Endothelial cell of umbilical vein (primary cell): Measurements from ENCODE around the gene SWI5. TPM values are rescaled to one million over a fixed set of nuclear protein-coding genes. Genes with fewer than 3 reads are reported as not detected.

ENCODE experiments used
- BruUV-seq: library from RNA; stranded (reverse); fragments of 400-500 nt; replicated peaks from 2 replicates; lab custom pipeline; 2021; lab: Mats Ljungman, UMichigan
- CTCF ChIA-PET: fragments of 300-600, 350-600 bp; sonication (Branson Sonifier 250); formaldehyde crosslinking; loops from one replicate; lab custom pipeline; 2021; ENCODE audit warnings: antibody characterized with exemption, inconsistent platforms; lab: Charles Lee
- POLR2A ChIA-PET: fragments of 300-600, 350-600 bp; sonication (Branson Sonifier 250); formaldehyde crosslinking; loops from one replicate; lab custom pipeline; 2021; ENCODE audit warnings: antibody characterized with exemption, inconsistent platforms; lab: Charles Lee
- DNase-seq: peaks from one replicate; pipeline ENCODE4 v3.0.0-alpha.2; 2011; ENCODE audit warnings: low read depth, low spot score
- FAIRE-seq: peaks from 2 replicates; lab custom pipeline; 2011; peaks lifted over from hg19 to GRCh38; lab: Jason Lieb, UNC
- H2AFZ ChIP-seq: 2 replicates; pipeline ENCODE4 v1.6.0; 2012; ENCODE audit warnings: low read depth, low read length, control low read depth, inconsistent platforms
- H3K27ac ChIP-seq: 2 replicates; pipeline ENCODE4 v1.5.1; 2011; ENCODE audit warnings: low read depth, mild to moderate bottlenecking, control low read depth, low read length, moderate library complexity; ENCODE audit not compliant: insufficient read depth
- H3K27me3 ChIP-seq, 2 experiments: 2 replicates each; pipeline versions ENCODE4 v1.6.0 to v1.6.1; 2011; ENCODE audit warnings: low read length in 2 of 2, mixed read lengths in 1 of 2; ENCODE audit not compliant: control insufficient read depth in 2 of 2, insufficient read depth in 2 of 2
- H3K36me3 ChIP-seq, 2 experiments: 2 replicates in 1 of 2; 3 replicates in 1 of 2; pipeline ENCODE4 v1.5.1; 2011; ENCODE audit warnings: low read length in 2 of 2, mild to moderate bottlenecking in 1 of 2, moderate library complexity in 1 of 2; ENCODE audit not compliant: control insufficient read depth in 2 of 2, insufficient read depth in 2 of 2; ENCODE audit errors: extremely low read depth in 1 of 2
- H3K4me1 ChIP-seq: 3 replicates; pipeline ENCODE4 v1.5.1; 2011; ENCODE audit warnings: mild to moderate bottlenecking, low read length; ENCODE audit not compliant: control insufficient read depth, insufficient read depth; ENCODE audit errors: extremely low read depth
- H3K4me2 ChIP-seq: 2 replicates; pipeline ENCODE4 v1.6.1; 2011; ENCODE audit warnings: low read length, control low read depth, mixed read lengths; ENCODE audit not compliant: insufficient read depth
- H3K4me3 ChIP-seq, 3 experiments: fragments of 200-600 bp in 1 of 3; sonication (generic), shearing (Covaris generic) in 1 of 3; replicated peaks in 1 of 3; 2 replicates each; pipeline ENCODE4 v1.5.1; 2011 to 2016; ENCODE audit warnings: control low read depth in 3 of 3, low read length in 3 of 3, mild to moderate bottlenecking in 2 of 3, inconsistent platforms in 1 of 3, low read depth in 1 of 3, moderate library complexity in 1 of 3; ENCODE audit not compliant: insufficient read depth in 1 of 3
- H3K79me2 ChIP-seq: 2 replicates; pipeline ENCODE4 v1.6.0; 2012; ENCODE audit warnings: low read length, inconsistent platforms; ENCODE audit not compliant: control insufficient read depth, insufficient read depth
- H3K9ac ChIP-seq: replicated peaks from 2 replicates; pipeline ENCODE3; 2011; ENCODE audit warnings: low read length, control low read depth; ENCODE audit not compliant: insufficient read depth; ENCODE audit errors: extremely low read depth
- H3K9me1 ChIP-seq: replicated peaks from 3 replicates; pipeline ENCODE4 v1.6.0; 2011; ENCODE audit warnings: mild to moderate bottlenecking, low read length; ENCODE audit not compliant: control insufficient read depth, insufficient read depth; ENCODE audit errors: extremely low read depth
- H3K9me3 ChIP-seq: replicated peaks from 2 replicates; pipeline ENCODE4 v1.5.1; 2012; ENCODE audit warnings: low read length, inconsistent platforms; ENCODE audit not compliant: control insufficient read depth, insufficient read depth
- H4K20me1 ChIP-seq: replicated peaks from 2 replicates; pipeline ENCODE3; 2011; ENCODE audit warnings: mild to moderate bottlenecking, low read length; ENCODE audit not compliant: control insufficient read depth, insufficient read depth; ENCODE audit errors: extremely low read depth
- EZH2 ChIP-seq: IDR thresholded peaks from 2 replicates; pipeline ENCODE4 v1.6.1; 2012; ENCODE audit warnings: borderline replicate concordance, low read depth, mild to moderate bottlenecking, moderate library complexity, low read length, inconsistent platforms; ENCODE audit not compliant: severe bottlenecking
- FOS ChIP-seq: IDR thresholded peaks from 2 replicates; pipeline ENCODE4 v1.6.1; 2011; ENCODE audit warnings: mild to moderate bottlenecking, low read length, moderate library complexity, borderline replicate concordance; ENCODE audit not compliant: insufficient read depth
- GATA2 ChIP-seq: IDR thresholded peaks from 2 replicates; pipeline ENCODE4 v1.7.0; 2011; ENCODE audit warnings: low read depth, mild to moderate bottlenecking, moderate library complexity, mixed read lengths, low read length; ENCODE audit not compliant: insufficient read length, insufficient read depth
- JUN ChIP-seq: IDR thresholded peaks from 2 replicates; pipeline ENCODE4 v1.6.1; 2011; ENCODE audit warnings: borderline replicate concordance, low read depth; ENCODE audit not compliant: insufficient read length, insufficient read depth
- MYC ChIP-seq: IDR thresholded peaks from one replicate; pipeline ENCODE4 v1.6.1; 2011; ENCODE audit warnings: mild to moderate bottlenecking, low read depth, low read length
- POLR2A ChIP-seq: IDR thresholded peaks from 2 replicates; pipeline ENCODE4 v1.6.1; 2012; ENCODE audit warnings: low read depth, mild to moderate bottlenecking, control low read depth, low read length
- POLR2AphosphoS5 ChIP-seq: IDR thresholded peaks from 2 replicates; pipeline ENCODE4 v1.6.1; 2012; ENCODE audit warnings: low read depth, mild to moderate bottlenecking, control low read depth, low read length, moderate library complexity; ENCODE audit not compliant: insufficient read depth
- dilution Hi-C: fragments of 300-500 bp; cut with MboI; formaldehyde crosslinking; loops from one replicate; pipeline ENCODE4 v1.15.0; 2019; ENCODE audit warnings: low sequenced_read_pairs; ENCODE audit not compliant: extremely low pct_ligation_motif_present
- intact Hi-C: fragments of 100-400 bp; cut with micrococcal nuclease; formaldehyde crosslinking; loops from one replicate; pipeline ENCODE4 v1.10.0; 2022
- polyA plus RNA-seq, 4 experiments: library from polyadenylated mRNA; depleted of rRNA in 3 of 4; stranded (reverse) in 3 of 4; unstranded in 1 of 4; fragments of >200 nt; gene quantifications; 2 replicates each; pipeline versions ENCODE4 v1.2.1 to v1.2.3, GENCODE V29; 2011 to 2012; ENCODE audit warnings: missing spikeins in 1 of 4
- total RNA-seq: library from RNA; stranded (reverse); gene quantifications from 2 replicates; pipeline ENCODE4 v1.2.3, GENCODE V29; 2021
- TF ChIP-seq, protein P1 (sequence below): IDR thresholded peaks from 2 replicates; pipeline ENCODE4 v1.6.1; 2011; ENCODE audit not compliant: insufficient read depth, insufficient read length

Gene SWI5
- total and polyA plus RNA-seq, 2 donors (not counting 3 experiments of a cell fraction or from before 2014, with no cell fraction given) = 21.2 to 58.0 TPM

DNA sequence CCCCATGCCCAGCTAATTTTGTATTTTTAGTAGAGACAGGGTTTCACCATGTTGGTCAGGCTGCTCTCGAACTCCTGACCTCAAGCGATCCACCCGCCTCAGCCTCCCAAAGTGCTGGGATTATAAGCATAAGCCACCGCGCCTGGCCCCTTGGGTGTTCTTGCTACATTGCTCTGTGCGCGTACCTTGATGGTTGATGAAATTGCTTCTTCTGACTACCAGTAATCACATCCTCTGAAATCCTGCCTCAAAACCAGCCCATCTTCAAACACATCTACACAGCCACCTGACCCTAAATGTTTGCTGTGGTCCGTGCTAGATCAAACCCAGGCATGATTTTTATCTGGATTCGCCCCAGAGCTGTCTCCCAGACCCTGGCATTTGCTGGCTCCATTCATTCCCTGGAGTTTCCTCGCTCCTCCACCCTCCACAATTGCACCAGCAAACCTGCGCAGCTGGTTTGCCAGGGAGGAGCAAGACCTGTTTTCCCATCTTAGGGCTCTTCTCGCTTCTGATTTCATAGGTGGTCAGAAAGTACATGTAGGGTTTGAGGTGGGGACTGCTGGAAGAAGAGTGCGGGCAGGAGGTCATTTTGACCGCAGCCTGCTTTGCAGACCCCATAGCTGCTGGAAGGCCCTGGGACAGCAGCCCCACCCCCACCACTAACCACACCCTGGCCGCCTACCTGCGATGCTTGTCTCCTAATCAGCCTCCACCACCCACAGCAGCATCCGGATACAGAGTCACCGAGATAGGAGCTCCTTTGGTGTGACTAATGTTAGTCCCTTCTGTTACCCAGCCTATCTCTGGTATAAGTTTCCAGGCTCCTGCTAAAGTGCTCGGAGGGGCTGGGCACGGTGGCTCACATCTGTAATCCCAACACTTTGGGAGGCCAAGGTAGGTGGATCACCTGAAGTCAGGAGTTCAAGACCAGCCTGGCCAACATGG, 22.7 kb downstream of the SWI5 start:
- no peak overlapping the region for H3K27ac ChIP-seq
- FAIRE-seq (no peak), DNase-seq (no peak)
- ChIA-PET POLR2A (no interaction called here), CTCF (interaction anchor here (3.1 kb wide), 1 partner anchor 43 kb away, joined by 17 read pairs; no protein-coding TSS in a partner anchor)
- H3K79me2 ChIP-seq = no peaks in the 10 kb centered on the region
- H3K9me3 ChIP-seq = no peaks in the 10 kb centered on the region
- no TSS peak for BruUV-seq
- H3K4me2 ChIP-seq = no peak overlapping the region
- dilution Hi-C loops (no loop called here), intact Hi-C loops (loop anchor here (10.0 kb wide), 1 partner anchor 256 kb away; the partner anchor contains the start of gene SPTAN1)
- H3K9me1 ChIP-seq = no peaks in the 10 kb centered on the region
- TF ChIP-seq, protein P1, sequence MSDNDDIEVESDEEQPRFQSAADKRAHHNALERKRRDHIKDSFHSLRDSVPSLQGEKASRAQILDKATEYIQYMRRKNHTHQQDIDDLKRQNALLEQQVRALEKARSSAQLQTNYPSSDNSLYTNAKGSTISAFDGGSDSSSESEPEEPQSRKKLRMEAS = no peak
- TF ChIP-seq GATA2 (no peak), POLR2AphosphoS5 (no peak), JUN (no peak), FOS (no peak), POLR2A (no peak), EZH2 (no peak), MYC (no peak)
- H3K9ac ChIP-seq = no peak overlapping the region
- no peak overlapping the region for H2AFZ ChIP-seq
- no peak overlapping the region for H3K4me3 ChIP-seq
- no peaks in the 10 kb centered on the region for H3K36me3 ChIP-seq
- peaks cover 6% of the 10 kb centered on the region for H3K4me1 ChIP-seq
- no peaks in the 10 kb centered on the region for H3K27me3 ChIP-seq
- no peaks in the 10 kb centered on the region for H4K20me1 ChIP-seq
